ENCODE results near the gene FADS6.

The FADS6 gene

DNA sequence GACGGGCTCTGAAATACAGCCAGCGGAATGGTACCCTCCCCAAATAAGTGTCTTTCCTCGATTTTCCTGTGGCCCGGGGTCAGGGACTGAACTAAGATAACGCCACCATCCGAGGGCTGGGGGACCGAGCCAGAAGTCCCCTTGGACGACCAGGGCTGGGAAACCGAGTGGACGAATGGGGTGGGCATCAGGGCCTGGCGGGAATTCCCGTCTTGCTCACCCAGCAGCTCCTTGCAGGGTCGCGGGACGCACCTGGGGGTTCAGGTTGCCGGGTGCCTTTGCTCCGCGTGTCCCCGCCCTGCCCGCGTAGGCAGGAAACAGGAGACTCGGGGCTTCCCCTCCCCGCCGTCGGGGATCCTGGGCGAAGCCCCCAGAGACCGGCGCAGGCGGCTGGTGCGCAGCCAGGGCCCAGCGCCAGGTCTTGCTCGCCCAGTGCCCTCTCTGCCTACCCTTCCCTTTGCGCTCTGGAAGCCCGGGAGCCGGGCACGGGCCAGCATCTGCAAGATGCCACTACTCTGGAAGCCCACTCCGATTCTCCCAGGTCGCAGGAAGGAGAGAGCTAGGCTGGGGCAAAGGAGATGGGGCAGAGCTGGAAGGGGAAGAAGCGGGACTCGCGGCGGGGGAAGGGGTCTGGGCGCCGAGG is 33.1 kb downstream of the FADS6 start:
- Mint-ChIP-seq H3K27me3 (ENCODE audit: low read depth, poor library complexity) (peaks cover 82% of the 10 kb centered on the region), H3K36me3 (ENCODE audit: low read depth) (no peaks in the 10 kb centered on the region), H3K4me1 (peaks cover 9% of the 10 kb centered on the region), H3K27ac (no peak overlapping the region), H3K4me3 (peak overlapping the region; percentile 42), H3K9me3 (peaks cover 6% of the 10 kb centered on the region)
- DNase-seq = no peak
- no peak for TF ChIP-seq CTCF (IDR thresholded peaks at IDR 0.05)

- Mint-ChIP-seq H3K4me1 (peaks cover 1% of the 10 kb centered on the region), H3K36me3 (ENCODE audit: low read depth) (no peaks in the 10 kb centered on the region), H3K27me3 (ENCODE audit: low read depth, poor library complexity) (peaks cover 86% of the 10 kb centered on the region), H3K27ac (no peak within 1 kb of the TSS), H3K9me3 (peaks cover 6% of the 10 kb centered on the region), H3K4me3 (peak within 1 kb of the TSS; percentile 54)
- TF ChIP-seq CTCF (IDR thresholded peaks at IDR 0.05) = peak; percentile 25
- peak; percentile 71 for DNase-seq
Measured at GRCh38 chr17:74859459-74860228, 33.8 kb downstream of the FADS6 start, which contains the start of gene GRIN2C. Gene GRIN2C, minus strand, starts transcription at chr17:74859885. Its CDS starts 4,793 bp downstream, at chr17:74855092.

DNA sequence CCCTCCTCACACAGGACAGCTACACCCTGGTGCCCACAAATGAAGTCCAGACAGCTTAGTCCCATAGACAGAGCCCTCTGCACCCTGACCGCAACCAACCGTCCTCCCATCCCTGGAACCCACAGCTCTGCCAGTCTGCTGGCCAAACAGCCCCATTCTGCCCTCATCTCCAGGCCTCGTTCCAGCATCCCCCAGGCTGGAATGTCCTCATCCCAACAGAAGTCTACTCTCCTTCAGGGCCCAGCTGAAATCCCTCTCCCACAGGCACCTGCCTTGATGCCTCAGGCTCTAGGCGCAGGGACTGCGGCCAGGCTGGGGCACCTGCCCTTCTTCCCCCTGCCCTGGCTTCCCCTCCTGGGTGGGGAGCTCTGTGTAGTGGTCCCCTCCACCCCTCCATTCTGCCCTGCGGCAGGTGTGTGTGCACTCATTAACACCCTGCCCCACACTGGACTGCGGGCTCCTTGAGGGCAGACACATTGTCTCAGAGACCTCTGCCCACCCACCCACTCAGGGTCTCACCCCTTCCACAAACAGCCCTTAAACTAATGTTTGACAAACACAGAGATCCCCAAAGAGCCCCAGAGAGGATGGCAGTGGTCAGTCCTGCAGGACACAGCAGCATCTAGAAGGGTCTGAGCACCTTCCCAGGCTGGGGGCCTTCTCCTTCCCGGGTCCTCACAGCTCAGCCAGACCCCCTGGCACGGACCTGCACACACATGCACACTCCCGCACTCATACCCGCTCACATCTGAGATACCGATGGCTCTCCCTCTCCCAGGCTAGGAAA is 34.6 kb downstream of the FADS6 start:
- H3K9me3 Mint-ChIP-seq = peaks cover 6% of the 10 kb centered on the region
- no peaks in the 10 kb centered on the region for H3K36me3 Mint-ChIP-seq (ENCODE audit: low read depth)
- no peak overlapping the region for H3K27ac Mint-ChIP-seq
- peak overlapping the region; percentile 54 for H3K4me3 Mint-ChIP-seq
- DNase-seq = no peak
- peaks cover 93% of the 10 kb centered on the region for H3K27me3 Mint-ChIP-seq (ENCODE audit: low read depth, poor library complexity)
- TF ChIP-seq CTCF (IDR thresholded peaks at IDR 0.05) = no peak
- H3K4me1 Mint-ChIP-seq = no peaks in the 10 kb centered on the region

DNA sequence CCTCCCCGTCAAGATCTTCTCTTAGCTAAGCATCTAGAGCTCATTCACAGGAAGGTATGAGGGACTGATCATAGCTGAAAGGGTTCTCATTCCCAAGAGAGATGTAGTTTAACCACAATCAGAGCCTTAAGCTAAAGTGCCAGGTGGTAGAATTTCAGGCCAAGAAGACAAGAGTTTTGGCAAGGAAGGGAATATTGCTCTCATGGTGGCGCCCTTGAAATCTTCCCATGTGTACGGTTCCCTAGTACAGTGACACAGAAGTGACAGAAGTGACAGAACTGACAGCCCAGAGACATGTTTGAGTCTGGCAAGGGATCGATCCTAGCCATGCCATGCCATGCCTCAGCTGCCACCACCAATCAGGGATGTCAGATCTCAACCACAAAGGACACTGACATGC is 36.2 kb downstream of the FADS6 start:
- no peaks in the 10 kb centered on the region for H3K36me3 Mint-ChIP-seq (ENCODE audit: low read depth)
- no peak overlapping the region for H3K27ac Mint-ChIP-seq
- peaks cover 6% of the 10 kb centered on the region for H3K9me3 Mint-ChIP-seq
- peaks cover 95% of the 10 kb centered on the region for H3K27me3 Mint-ChIP-seq (ENCODE audit: low read depth, poor library complexity)
- no peak overlapping the region for H3K4me3 Mint-ChIP-seq
- TF ChIP-seq CTCF (IDR thresholded peaks at IDR 0.05) = no peak
- H3K4me1 Mint-ChIP-seq = peaks cover 7% of the 10 kb centered on the region
- no peak for DNase-seq

GRCh38 chr17:74856112-74856511 is 37.3 kb downstream of the FADS6 start:
- Mint-ChIP-seq H3K9me3 (peaks cover 6% of the 10 kb centered on the region), H3K27me3 (ENCODE audit: low read depth, poor library complexity) (peaks cover 94% of the 10 kb centered on the region), H3K27ac (no peak overlapping the region), H3K4me1 (peaks cover 7% of the 10 kb centered on the region), H3K4me3 (no peak overlapping the region), H3K36me3 (ENCODE audit: low read depth) (no peaks in the 10 kb centered on the region)
- no peak for DNase-seq
- TF ChIP-seq CTCF (IDR thresholded peaks at IDR 0.05) = no peak

All from nephron progenitor cell (in vitro differentiated cells).